HepG2 (cell line): Measurements from ENCODE around the gene APBB2. TPM values are rescaled to one million over a fixed set of nuclear protein-coding genes. Genes with fewer than 3 reads are reported as not detected.

Experiments used
- ATAC-seq: fragments of 200-7000 bp; cut with Tn5 transposase; 3 replicates; pipeline ENCODE4 v1.9.1; 2020; ENCODE audit warnings: mild to moderate bottlenecking, moderate library complexity
- BruUV-seq: library from RNA; stranded (reverse); fragments of 400-500 nt; replicated peaks from 2 replicates; lab custom pipeline; 2021; lab: Mats Ljungman, UMichigan
- CTCF ChIA-PET: fragments of 300-600 bp; formaldehyde crosslinking; extraction: SDS; loops from one replicate; lab custom pipeline; 2021; ENCODE audit warnings: low total read pairs, inconsistent platforms, low intra/inter-chr PET ratio; lab: Yijun Ruan, JAX
- POLR2A ChIA-PET: fragments of 350-600 bp; sonication (Branson Sonifier 250); formaldehyde crosslinking; loops from one replicate; lab custom pipeline; 2020; ENCODE audit warnings: antibody characterized with exemption, inconsistent platforms; lab: Yijun Ruan, JAX
- DNase-seq: peaks from one replicate; pipeline ENCODE4 v3.0.0-alpha.2; 2015; ENCODE audit warnings: low spot score
- FAIRE-seq: peaks from 3 replicates; lab custom pipeline; 2011; peaks lifted over from hg19 to GRCh38; lab: Jason Lieb, UNC
- H2AFZ ChIP-seq: one replicate; pipeline ENCODE4 v1.6.1; 2011; ENCODE audit warnings: low read length, inconsistent platforms
- H3K27ac ChIP-seq: fragments of 300-600 bp; 3 replicates; pipeline ENCODE4 v1.8.0; 2011; ENCODE audit warnings: mixed run types, mild to moderate bottlenecking, mixed read lengths, low read length, inconsistent platforms; ENCODE audit not compliant: insufficient read depth; ENCODE audit errors: extremely low read length
- H3K27me3 ChIP-seq, 2 experiments: fragments of 200-600 bp in 1 of 2; 2 replicates in 1 of 2; 3 replicates in 1 of 2; pipeline versions ENCODE4 v1.6.0 to v1.8.0; 2011; ENCODE audit warnings: low read length in 2 of 2, mild to moderate bottlenecking in 2 of 2, moderate library complexity in 2 of 2, inconsistent platforms in 1 of 2; ENCODE audit not compliant: insufficient read depth in 2 of 2, control insufficient read depth in 1 of 2
- H3K36me3 ChIP-seq, 2 experiments: fragments of 200-600 bp in 1 of 2; replicated peaks in 1 of 2; 2 replicates in 1 of 2; 3 replicates in 1 of 2; pipeline versions ENCODE4 v1.5.1 to v1.8.0; 2011; ENCODE audit warnings: low read length in 2 of 2, inconsistent platforms in 1 of 2; ENCODE audit not compliant: insufficient read depth in 2 of 2, control insufficient read depth in 1 of 2
- H3K4me1 ChIP-seq: 2 replicates; pipeline ENCODE4 v1.5.1; 2012; ENCODE audit warnings: low read length, inconsistent platforms; ENCODE audit not compliant: insufficient read depth
- H3K4me2 ChIP-seq: 2 replicates; pipeline ENCODE4 v1.6.0; 2011; ENCODE audit warnings: low read depth, low read length, inconsistent platforms
- H3K4me3 ChIP-seq, 3 experiments: fragments of 200-600 bp in 1 of 3; sonication (generic), shearing (Covaris generic) in 1 of 3; replicated peaks in 1 of 3; 2 replicates each; pipeline ENCODE4 v1.5.1; 2011 to 2016; ENCODE audit warnings: low read length in 3 of 3, inconsistent platforms in 2 of 3, low read depth in 2 of 3, mild to moderate bottlenecking in 2 of 3, control low read depth in 1 of 3, mixed read lengths in 1 of 3; ENCODE audit not compliant: insufficient read depth in 1 of 3
- H3K79me2 ChIP-seq: one replicate; pipeline ENCODE4 v1.6.1; 2011; ENCODE audit warnings: low read length, inconsistent platforms; ENCODE audit not compliant: insufficient read depth
- H3K9ac ChIP-seq: 2 replicates; pipeline ENCODE4 v1.6.0; 2011; ENCODE audit warnings: mild to moderate bottlenecking, low read depth, low read length, inconsistent platforms; ENCODE audit not compliant: insufficient read depth
- H3K9me3 ChIP-seq: 2 replicates; pipeline ENCODE4 v1.5.1; 2012; ENCODE audit warnings: mild to moderate bottlenecking, low read length
- H4K20me1 ChIP-seq: 2 replicates; pipeline ENCODE4 v1.6.0; 2011; ENCODE audit warnings: inconsistent platforms, mild to moderate bottlenecking, low read length, moderate library complexity; ENCODE audit not compliant: insufficient read depth
- ARID3A ChIP-seq: IDR thresholded peaks from 2 replicates; pipeline ENCODE4 v1.6.1; 2012; ENCODE audit warnings: low read depth, low read length, improper control_type of control experiment
- ATF6 ChIP-seq: sonication (generic); formaldehyde crosslinking; conservative IDR thresholded peaks from 2 replicates; pipeline ENCODE4 v1.4.0; 2020; ENCODE audit warnings: missing genetic modification reagents
- RBM22 ChIP-seq: fragments of 200-400 bp; formaldehyde crosslinking; optimal IDR thresholded peaks from 2 replicates; pipeline ENCODE3; 2017; ENCODE audit warnings: mild to moderate bottlenecking, low read length, moderate library complexity
- XRCC5 ChIP-seq: fragments of 200-400 bp; formaldehyde crosslinking; optimal IDR thresholded peaks from 2 replicates; pipeline ENCODE3; 2017; ENCODE audit warnings: mild to moderate bottlenecking, low read length
- ZNF891 ChIP-seq: sonication (generic); formaldehyde crosslinking; IDR thresholded peaks from 2 replicates; pipeline ENCODE4 v1.5.0; 2020; ENCODE audit warnings: mild to moderate bottlenecking, missing genetic modification reagents
- WGBS: methylation state at CpG from one replicate; pipeline ENCODE4 v1.1.6; 2017; ENCODE audit warnings: low lambda C conversion rate; 5-methylcytosine and 5-hydroxymethylcytosine counted together
- in situ Hi-C: cut with HindIII; loops from 2 replicates; pipeline ENCODE4 v1.10.0; 2017; ENCODE audit warnings: low pct_unique_long_range_greater_than_20kb; ENCODE audit not compliant: extremely low pct_ligation_motif_present
- intact Hi-C: fragments of 100-400 bp; cut with micrococcal nuclease; formaldehyde crosslinking; loops from one replicate; pipeline ENCODE4 v1.10.0; 2022; ENCODE audit not compliant: unreplicated experiment
- polyA plus RNA-seq, 8 experiments: library from polyadenylated mRNA; depleted of rRNA in 3 of 8; stranded (reverse) in 7 of 8; unstranded in 1 of 8; fragments of >200 nt; fragmentation: Illumina TruSeq in 4 of 8; extraction: Trizol in 4 of 8; gene quantifications; 2 replicates each; pipeline versions ENCODE4 v1.2.1 to v1.2.3, GENCODE V29; 2011 to 2016; ENCODE audit warnings: low read depth in 4 of 8, missing spikeins in 1 of 8, mixed read lengths in 1 of 8; ENCODE audit not compliant: insufficient read depth in 1 of 8
- total RNA-seq, 5 experiments: library from RNA; depleted of rRNA; stranded (reverse); fragments of >200 nt; fragmentation: Illumina TruSeq; extraction: Trizol; gene quantifications; 2 replicates each; pipeline ENCODE4 v1.2.3, GENCODE V29; 2016; ENCODE audit warnings: low read depth in 1 of 5

Gene APBB2
- total and polyA plus RNA-seq, 2 of the 13 experiments (the other 11 are each of a cell fraction or from before 2014, with no cell fraction given), result 11.7 to 17.0 TPM

- no peak for TF ChIP-seq ATF6
Observed at GRCh38 chr4:40782876-40783275, 431.5 kb downstream of the APBB2 start (continued).

DNA sequence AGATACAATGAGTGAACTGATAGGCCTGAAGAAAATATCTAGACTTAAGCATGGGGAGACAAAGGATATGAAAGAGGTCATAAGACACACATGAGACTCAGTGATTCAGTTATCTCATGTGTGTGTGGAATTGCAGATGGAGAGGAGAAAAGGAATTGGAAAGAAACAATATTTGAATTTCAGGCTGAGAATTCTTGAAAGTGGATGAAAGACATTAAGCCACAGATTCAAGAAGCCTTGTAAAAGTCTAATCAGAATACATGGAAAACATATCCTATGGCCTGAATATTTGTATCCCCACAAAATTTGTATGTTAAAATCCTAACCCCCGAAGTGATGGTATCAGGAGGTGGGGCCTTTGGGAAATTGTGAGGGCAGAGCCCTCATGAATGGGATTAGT is 436.3 kb downstream of the APBB2 start:
- no TSS peak for BruUV-seq

More for the DNA sequence above, 436.3 kb downstream of the APBB2 start:
- H2AFZ ChIP-seq, result no peak overlapping the region
- DNase-seq, result no peak
- H3K4me3 ChIP-seq, result no peak overlapping the region
- no peak overlapping the region for H3K9ac ChIP-seq
- no peak for ATAC-seq
- no peaks in the 10 kb centered on the region for H3K4me1 ChIP-seq
- H3K79me2 ChIP-seq, result no peaks in the 10 kb centered on the region
- 30% methylated on average over 1 of the region's 1 CpG for WGBS
- H3K36me3 ChIP-seq, result no peaks in the 10 kb centered on the region
- H4K20me1 ChIP-seq, result no peaks in the 10 kb centered on the region
- ChIA-PET CTCF (no interaction called here), POLR2A (no interaction called here)
- in situ Hi-C loops, result no loop called here
- TF ChIP-seq ARID3A (no peak), RBM22 (no peak), ZNF891 (CRISPR knock-in tag) (no peak), XRCC5 (no peak)
- no peak overlapping the region for H3K27ac ChIP-seq
- H3K4me2 ChIP-seq, result no peak overlapping the region
- no peaks in the 10 kb centered on the region for H3K27me3 ChIP-seq
- intact Hi-C loops, result no loop called here
- FAIRE-seq, result no peak
- no peaks in the 10 kb centered on the region for H3K9me3 ChIP-seq
